Ovary (tissue), 9 donors: Measurements from ENCODE around the gene KRT7. TPM values are rescaled to one million over a fixed set of nuclear protein-coding genes. Genes with fewer than 3 reads are reported as not detected.

ENCODE experiments used
- DNase-seq, 5 donors: peaks; one replicate each; pipeline ENCODE4 v3.0.0-alpha.2; 2019 to 2020
- H3K27ac ChIP-seq, 2 donors: fragments of 200-600 bp; one replicate each; pipeline versions ENCODE4 v1.5.1 to v1.8.0; 2019 to 2022
- H3K27me3 ChIP-seq: fragments of 200-600 bp; one replicate; pipeline ENCODE4 v1.8.0; 2022
- H3K36me3 ChIP-seq: fragments of 200-600 bp; sonication (generic); one replicate; pipeline ENCODE4 v1.5.1; 2019
- H3K4me1 ChIP-seq: one replicate; pipeline ENCODE4 v1.8.1; 2013; ENCODE audit warnings: mild to moderate bottlenecking, moderate library complexity; ENCODE audit not compliant: insufficient read depth
- H3K4me3 ChIP-seq: fragments of 200-600 bp; sonication (generic); one replicate; pipeline ENCODE4 v1.5.1; 2017
- H3K9me3 ChIP-seq, 2 donors: fragments of 200-600 bp in 1 of 2; sonication (generic) in 1 of 2; one replicate each; pipeline versions ENCODE4 v1.5.1 to v1.8.1; 2013 to 2019; ENCODE audit warnings: mild to moderate bottlenecking in 1 of 2, moderate library complexity in 1 of 2
- CTCF ChIP-seq, 3 donors: fragments of 450-650 bp in 2 of 3; fragments of 200-600 bp in 1 of 3; IDR thresholded peaks; one replicate each; pipeline versions ENCODE4 v1.5.1 to v1.8.0; 2016 to 2022; ENCODE audit warnings: antibody characterized with exemption in 3 of 3, mild to moderate bottlenecking in 1 of 3
- EP300 ChIP-seq: sonication (generic); formaldehyde crosslinking; IDR thresholded peaks from one replicate; pipeline ENCODE4 v1.6.1; 2017; ENCODE audit warnings: antibody characterized with exemption
- POLR2A ChIP-seq: fragments of 450-650 bp; IDR thresholded peaks from one replicate; pipeline ENCODE4 v1.6.1; 2017; ENCODE audit warnings: antibody characterized with exemption, mild to moderate bottlenecking, moderate library complexity
- WGBS, 3 donors: extraction: QIAGEN DNeasy Blood & Tissue Kit in 1 of 3; methylation state at CpG; one replicate each; pipeline versions ENCODE4 v1.1.5 to v1.1.7; 2013 to 2017; 5-methylcytosine and 5-hydroxymethylcytosine counted together
- intact Hi-C, 4 donors: fragments of 100-400 bp; cut with DNase I; formaldehyde crosslinking; loops; one replicate each; pipeline versions ENCODE4 v1.11.0 to v1.15.1; 2022 to 2023
- polyA plus RNA-seq, 2 donors: library from polyadenylated mRNA; stranded (reverse); fragments of 200-250 nt in 1 of 2; fragments of 350-450 nt in 1 of 2; fragmentation: Illumina TruSeq in 1 of 2; extraction: RNeasy Lipid Tissue Mini Kit (QIAGEN cat#74804) in 1 of 2; gene quantifications; one replicate each; pipeline ENCODE4 v1.2.3, GENCODE V29; 2013 to 2014
- total RNA-seq, 7 donors: library from RNA; depleted of rRNA in 2 of 7; stranded (reverse); fragments of >200 nt in 2 of 7; fragmentation: NEBNext Ultra II Directional in 3 of 7; extraction: Animal tissue kit (Norgen Biotek cat#: 25700) in 3 of 7; gene quantifications; one replicate each; pipeline versions ENCODE4 v1.1.0 to v1.2.4, GENCODE V29; 2016 to 2023
- donor health status: DM: no; HTN: no; CAD: no; lungs with moderate emphysema.
- donor health status: DM: no; HTN: no; CAD: no.
- donor health status: Bipolar disorder and iron deficiency.
- donor health status: DM: yes; HTN: yes; CAD: no.
- donor health status: DM: no; HTN: no; CAD: no.
- donor health status: DM: yes; HTN: yes; CAD: no.

The KRT7 gene
- total and polyA plus RNA-seq, 9 donors = 0.37 to 379 (median 22.7) TPM; not detected in 1

GRCh38 chr12:52229836-52230343 is 3.2 kb upstream of the KRT7 start:
- no peak for DNase-seq
- no peak for TF ChIP-seq POLR2A
- TF ChIP-seq CTCF (IDR thresholded peaks at IDR 0.05) = no peak
- TF ChIP-seq EP300 = no peak
- H3K27ac ChIP-seq = no peak overlapping the region
- intact Hi-C loops = no loop called here
- H3K36me3 ChIP-seq = no peaks in the 10 kb centered on the region
- H3K4me1 ChIP-seq = peaks cover 7% of the 10 kb centered on the region
- no peaks in the 10 kb centered on the region for H3K9me3 ChIP-seq
- 77 to 84% (median 82%) methylated on average over 2 of the region's 2 CpGs for WGBS, 3 donors
- no peaks in the 10 kb centered on the region for H3K27me3 ChIP-seq
- no peak overlapping the region for H3K4me3 ChIP-seq

GRCh38 chr12:52230364-52231281 is 2.4 kb upstream of the KRT7 start:
- DNase-seq = no peak
- peaks cover 7% of the 10 kb centered on the region for H3K4me1 ChIP-seq
- no peaks in the 10 kb centered on the region for H3K9me3 ChIP-seq
- no peak overlapping the region for H3K4me3 ChIP-seq
- intact Hi-C loops = no loop called here
- TF ChIP-seq POLR2A (no peak), CTCF (IDR thresholded peaks at IDR 0.05) (no peak), EP300 (no peak)
- 38 to 39% (median 39%) methylated on average over 8 of the region's 8 CpGs for WGBS, 3 donors
- H3K36me3 ChIP-seq = no peaks in the 10 kb centered on the region
- H3K27ac ChIP-seq = no peak overlapping the region
- H3K27me3 ChIP-seq = no peaks in the 10 kb centered on the region

GRCh38 chr12:52231305-52232202 is 1.5 kb upstream of the KRT7 start:
- H3K27me3 ChIP-seq = no peaks in the 10 kb centered on the region
- H3K4me1 ChIP-seq = peaks cover 7% of the 10 kb centered on the region
- H3K36me3 ChIP-seq = no peaks in the 10 kb centered on the region
- 76 to 85% (median 79%) methylated on average over 16 of the region's 16 CpGs for WGBS, 3 donors
- H3K9me3 ChIP-seq = no peaks in the 10 kb centered on the region
- DNase-seq = no peak
- no peak overlapping the region for H3K27ac ChIP-seq
- TF ChIP-seq POLR2A (no peak), CTCF (IDR thresholded peaks at IDR 0.05) (no peak), EP300 (no peak)
- intact Hi-C loops = no loop called here
- H3K4me3 ChIP-seq = no peak overlapping the region

GRCh38 chr12:52232203-52232673 is 805 bp upstream of the KRT7 start:
- intact Hi-C loops = no loop called here
- 66 to 71% (median 68%) methylated on average over 12 of the region's 12 CpGs for WGBS, 3 donors

More at GRCh38 chr12:52232203-52232673, 805 bp upstream of the KRT7 start:
- H3K36me3 ChIP-seq = no peaks in the 10 kb centered on the region
- no peak for TF ChIP-seq POLR2A
- TF ChIP-seq CTCF (IDR thresholded peaks at IDR 0.05) = no peak
- no peak for TF ChIP-seq EP300
- H3K4me3 ChIP-seq = no peak overlapping the region
- no peaks in the 10 kb centered on the region for H3K27me3 ChIP-seq
- no peaks in the 10 kb centered on the region for H3K9me3 ChIP-seq
- DNase-seq = no peak
- H3K4me1 ChIP-seq = peaks cover 7% of the 10 kb centered on the region
- H3K27ac ChIP-seq = no peak overlapping the region
